Caki2 (cell line): ENCODE measurements around the gene FABP3. TPM values are rescaled to one million over a fixed set of nuclear protein-coding genes. Genes with fewer than 3 reads are reported as not detected.
A peak's percentile ranks its signal among the peaks of the same experiment; 100 is the strongest.

Experiments
- DNase-seq: peaks from one replicate; pipeline ENCODE4 v3.0.0-alpha.2; 2015; ENCODE audit warnings: low read depth
- in situ Hi-C: cut with HindIII; loops from 2 replicates; pipeline ENCODE4 v1.10.0; 2016; ENCODE audit warnings: low sequenced_read_pairs, low pct_unique_long_range_greater_than_20kb, mixed read lengths
- total RNA-seq: library from RNA; depleted of rRNA; stranded (reverse); fragments of >200 nt; shearing (Covaris generic); gene quantifications from 2 replicates; pipeline ENCODE4 v1.2.3, GENCODE V29; 2014; ENCODE audit warnings: low replicate concordance; rRNA removed

FABP3 gene
- total RNA-seq, 1 experiment from 2014 or later: not detected

- no peak for DNase-seq
- in situ Hi-C loops: no loop called here
These were observed 27.2 kb downstream of the FABP3 start for GRCh38 chr1:31345635-31346034.

- in situ Hi-C loops: no loop called here
- DNase-seq: no peak
These were observed 28.4 kb downstream of the FABP3 start for GRCh38 chr1:31344503-31344902.

GRCh38 chr1:31336687-31337467 is 36.0 kb downstream of the FABP3 start:
- in situ Hi-C loops: no loop called here
- no peak for DNase-seq

GRCh38 chr1:31335007-31335406 is 37.9 kb downstream of the FABP3 start:
- DNase-seq: peak; percentile 44
- in situ Hi-C loops: no loop called here

GRCh38 chr1:31327381-31327780 is 45.5 kb downstream of the FABP3 start:
- in situ Hi-C loops: no loop called here
- DNase-seq: no peak

- no peak for DNase-seq
- in situ Hi-C loops: no loop called here
These were observed 46.4 kb downstream of the FABP3 start for GRCh38 chr1:31326461-31326860.

- no peak for DNase-seq
- in situ Hi-C loops: no loop called here
These were observed 47.9 kb downstream of the FABP3 start for GRCh38 chr1:31324992-31325391.

- no peak for DNase-seq
- in situ Hi-C loops: no loop called here
These were observed 48.8 kb downstream of the FABP3 start for GRCh38 chr1:31324093-31324492.

- no peak for DNase-seq
- in situ Hi-C loops: no loop called here
These were observed 54.7 kb downstream of the FABP3 start for GRCh38 chr1:31318146-31318545.

GRCh38 chr1:31315902-31316301 is 57.0 kb downstream of the FABP3 start:
- in situ Hi-C loops: no loop called here
- no peak for DNase-seq

Other genes with a start within 250 kb of the FABP3 start
- 0.54 and 3.2 TPM in 2 replicates for gene NKAIN1, start 133.2 kb downstream of the FABP3 start, total RNA-seq
- 90.6 and 126 TPM in 2 replicates for gene SNRNP40, start 76.3 kb downstream of the FABP3 start, total RNA-seq
- gene ZCCHC17, start 76.0 kb downstream of the FABP3 start, total RNA-seq: 49.5 and 56.1 TPM in 2 replicates
- 7.1 and 13.3 TPM in 2 replicates for gene SERINC2, start 40.1 kb upstream of the FABP3 start, total RNA-seq
- 706 and 710 TPM in 2 replicates for gene TINAGL1, start 203.4 kb upstream of the FABP3 start, total RNA-seq
- not detected in 2 replicates for gene HCRTR1, start 244.6 kb upstream of the FABP3 start, total RNA-seq